ENCODE data around the gene NEK11. TPM values are rescaled to one million over a fixed set of nuclear protein-coding genes. Genes with fewer than 3 reads are reported as not detected.

Gene NEK11
- total RNA-seq, 1 donor from 2014 or later: 13.8 TPM

DNA sequence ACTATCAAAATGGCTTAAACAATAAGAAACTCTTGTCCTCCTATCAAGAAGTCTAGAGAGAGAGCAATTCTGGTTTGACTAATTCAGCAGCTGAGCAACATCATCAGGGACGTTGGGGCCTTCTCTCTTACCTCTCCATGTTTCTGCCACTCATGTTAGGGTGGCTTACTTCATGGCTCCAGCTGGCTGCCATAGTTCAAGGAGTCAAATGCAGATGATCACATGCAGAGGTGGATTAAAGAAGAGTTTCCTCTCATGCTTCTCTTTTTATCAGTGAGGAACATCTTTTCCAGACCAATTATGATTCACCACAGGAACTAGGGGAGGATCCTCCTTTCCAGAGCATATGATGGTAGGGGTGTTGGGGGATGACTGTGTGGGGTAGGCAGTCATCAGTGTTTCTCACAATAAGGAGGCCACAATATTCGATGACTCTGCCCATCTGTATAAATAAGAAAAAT lies 45.5 kb downstream of the NEK11 start:
- Mint-ChIP-seq H3K4me3 (no peak overlapping the region), H3K27ac (no peak overlapping the region), H3K27me3 (no peaks in the 10 kb centered on the region), H3K9me3 (no peaks in the 10 kb centered on the region), H3K4me1 (ENCODE audit: unreplicated experiment) (peaks cover 4% of the 10 kb centered on the region), H3K36me3 (no peaks in the 10 kb centered on the region)
- TF ChIP-seq, protein P1, sequence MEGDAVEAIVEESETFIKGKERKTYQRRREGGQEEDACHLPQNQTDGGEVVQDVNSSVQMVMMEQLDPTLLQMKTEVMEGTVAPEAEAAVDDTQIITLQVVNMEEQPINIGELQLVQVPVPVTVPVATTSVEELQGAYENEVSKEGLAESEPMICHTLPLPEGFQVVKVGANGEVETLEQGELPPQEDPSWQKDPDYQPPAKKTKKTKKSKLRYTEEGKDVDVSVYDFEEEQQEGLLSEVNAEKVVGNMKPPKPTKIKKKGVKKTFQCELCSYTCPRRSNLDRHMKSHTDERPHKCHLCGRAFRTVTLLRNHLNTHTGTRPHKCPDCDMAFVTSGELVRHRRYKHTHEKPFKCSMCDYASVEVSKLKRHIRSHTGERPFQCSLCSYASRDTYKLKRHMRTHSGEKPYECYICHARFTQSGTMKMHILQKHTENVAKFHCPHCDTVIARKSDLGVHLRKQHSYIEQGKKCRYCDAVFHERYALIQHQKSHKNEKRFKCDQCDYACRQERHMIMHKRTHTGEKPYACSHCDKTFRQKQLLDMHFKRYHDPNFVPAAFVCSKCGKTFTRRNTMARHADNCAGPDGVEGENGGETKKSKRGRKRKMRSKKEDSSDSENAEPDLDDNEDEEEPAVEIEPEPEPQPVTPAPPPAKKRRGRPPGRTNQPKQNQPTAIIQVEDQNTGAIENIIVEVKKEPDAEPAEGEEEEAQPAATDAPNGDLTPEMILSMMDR (conservative IDR thresholded peaks at IDR 0.05): no peak
- no peak for DNase-seq (ENCODE audit: extremely low spot score, unreplicated experiment)

DNA sequence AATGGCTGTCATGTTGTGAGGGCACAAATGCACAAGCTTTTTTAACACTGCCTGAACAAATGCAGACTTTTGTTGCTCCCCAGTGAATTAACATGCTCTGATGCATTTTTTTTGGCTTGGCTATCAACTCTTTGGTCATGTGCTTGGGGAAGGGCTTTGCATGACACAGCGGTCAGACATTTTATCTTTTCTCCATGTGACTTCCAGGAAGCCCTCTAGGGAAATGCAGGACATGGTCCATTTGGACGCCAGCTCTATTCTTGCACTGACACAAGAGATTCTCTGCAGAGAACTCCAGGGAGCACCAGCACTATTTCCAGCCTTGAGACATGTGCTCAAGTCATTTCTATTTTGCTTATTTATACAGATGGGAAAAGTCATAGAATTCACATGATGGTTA lies 46.2 kb downstream of the NEK11 start:
- no peak overlapping the region for H3K4me3 Mint-ChIP-seq
- H3K27ac Mint-ChIP-seq: no peak overlapping the region
- no peaks in the 10 kb centered on the region for H3K9me3 Mint-ChIP-seq
- DNase-seq (ENCODE audit: extremely low spot score, unreplicated experiment): no peak
- H3K27me3 Mint-ChIP-seq: no peaks in the 10 kb centered on the region
- no peaks in the 10 kb centered on the region for H3K36me3 Mint-ChIP-seq
- H3K4me1 Mint-ChIP-seq (ENCODE audit: unreplicated experiment): peaks cover 4% of the 10 kb centered on the region
- TF ChIP-seq, protein P1 (conservative IDR thresholded peaks at IDR 0.05): no peak

DNA sequence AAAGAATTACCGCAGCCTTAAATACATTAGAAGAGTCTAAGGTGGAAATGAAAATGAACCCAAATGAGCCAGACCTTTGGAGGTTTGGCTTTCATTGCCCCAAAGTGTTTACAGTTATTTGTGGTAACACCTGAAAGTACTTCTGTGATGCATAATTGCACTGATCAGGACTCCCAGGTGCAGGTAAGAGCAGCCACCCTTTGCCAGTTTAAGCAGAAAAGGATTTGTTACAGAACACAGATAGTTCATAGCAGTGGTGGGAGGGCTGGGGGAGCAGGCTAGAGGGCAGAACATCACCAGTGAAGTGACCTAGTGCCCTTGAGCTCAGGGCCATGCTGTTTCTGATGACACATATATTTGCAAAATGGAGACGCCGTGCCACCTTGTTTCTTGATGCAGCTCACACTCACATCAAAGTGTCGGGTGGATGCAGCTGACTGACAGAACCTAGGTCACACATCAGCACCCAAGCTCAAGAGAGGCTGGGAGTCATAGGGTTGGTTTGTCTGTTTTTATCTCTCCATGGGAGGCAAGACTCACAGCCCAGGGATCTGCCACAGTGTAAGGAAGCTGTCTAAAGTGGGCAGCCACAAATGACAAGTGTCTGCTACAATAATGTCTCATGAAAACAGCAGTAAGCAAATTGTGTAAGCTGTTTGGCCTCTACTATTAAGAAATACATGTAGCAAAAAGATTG lies 49.1 kb downstream of the NEK11 start:
- Mint-ChIP-seq H3K36me3 (no peaks in the 10 kb centered on the region), H3K9me3 (no peaks in the 10 kb centered on the region), H3K4me3 (no peak overlapping the region), H3K27me3 (no peaks in the 10 kb centered on the region), H3K4me1 (ENCODE audit: unreplicated experiment) (peaks cover 4% of the 10 kb centered on the region), H3K27ac (no peak overlapping the region)
- no peak for DNase-seq (ENCODE audit: extremely low spot score, unreplicated experiment)
- TF ChIP-seq, protein P1 (conservative IDR thresholded peaks at IDR 0.05): no peak

DNA sequence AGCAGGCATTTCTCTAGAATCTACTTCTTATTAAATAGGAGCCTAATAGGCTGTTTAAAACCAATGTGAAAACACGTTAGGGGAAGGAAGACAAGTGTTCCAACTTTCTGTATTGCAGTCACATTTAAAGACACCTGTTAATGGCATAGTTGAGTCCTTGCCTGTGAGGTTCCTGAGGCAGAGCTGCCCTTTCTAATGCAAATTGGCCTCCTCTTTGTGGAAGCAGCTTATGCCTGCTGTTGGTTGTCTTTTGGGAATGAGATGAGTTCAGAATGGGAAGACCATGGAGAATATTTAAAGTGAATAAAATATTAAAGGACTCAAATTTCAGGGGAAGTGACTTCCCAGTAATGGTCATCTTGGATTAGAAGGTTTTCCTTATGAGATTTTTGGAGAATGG lies 51.2 kb downstream of the NEK11 start:
- DNase-seq (ENCODE audit: extremely low spot score, unreplicated experiment): no peak
- Mint-ChIP-seq H3K27ac (no peak overlapping the region), H3K4me3 (no peak overlapping the region), H3K27me3 (no peaks in the 10 kb centered on the region), H3K4me1 (ENCODE audit: unreplicated experiment) (peaks cover 3% of the 10 kb centered on the region), H3K36me3 (no peaks in the 10 kb centered on the region), H3K9me3 (no peaks in the 10 kb centered on the region)
- TF ChIP-seq, protein P1 (conservative IDR thresholded peaks at IDR 0.05): no peak

DNA sequence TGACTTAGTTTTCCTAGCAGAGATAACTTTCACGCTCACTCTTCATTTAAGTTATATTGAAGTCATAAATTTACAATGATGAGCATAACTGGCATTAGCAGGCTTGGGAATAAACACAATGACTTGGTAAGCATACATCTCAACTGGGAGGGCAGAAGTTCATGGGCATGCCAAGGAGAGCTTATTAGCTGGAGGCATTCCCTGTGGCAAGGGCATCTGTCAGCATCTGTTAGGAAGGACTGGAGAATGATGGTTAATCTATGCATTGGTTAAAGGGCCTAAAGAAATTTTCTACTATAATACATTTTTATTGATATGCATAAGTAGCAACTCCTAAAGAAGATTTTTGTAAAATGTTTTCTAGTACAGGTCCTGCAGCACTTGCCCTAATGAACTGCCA lies 52.4 kb downstream of the NEK11 start:
- Mint-ChIP-seq H3K27me3 (no peaks in the 10 kb centered on the region), H3K36me3 (no peaks in the 10 kb centered on the region)
- no peak for DNase-seq (ENCODE audit: extremely low spot score, unreplicated experiment)

More for the DNA sequence above, 52.4 kb downstream of the NEK11 start:
- TF ChIP-seq, protein P1 (conservative IDR thresholded peaks at IDR 0.05): no peak
- no peak overlapping the region for H3K27ac Mint-ChIP-seq
- H3K9me3 Mint-ChIP-seq: no peaks in the 10 kb centered on the region
- H3K4me1 Mint-ChIP-seq (ENCODE audit: unreplicated experiment): peaks cover 12% of the 10 kb centered on the region
- H3K4me3 Mint-ChIP-seq: no peak overlapping the region
